ENCODE measurements around the gene TMEM154. TPM values are rescaled to one million over a fixed set of nuclear protein-coding genes. Genes with fewer than 3 reads are reported as not detected.

Gene TMEM154
- total RNA-seq, 1 donor from 2014 or later, result 0.46 TPM

DNA sequence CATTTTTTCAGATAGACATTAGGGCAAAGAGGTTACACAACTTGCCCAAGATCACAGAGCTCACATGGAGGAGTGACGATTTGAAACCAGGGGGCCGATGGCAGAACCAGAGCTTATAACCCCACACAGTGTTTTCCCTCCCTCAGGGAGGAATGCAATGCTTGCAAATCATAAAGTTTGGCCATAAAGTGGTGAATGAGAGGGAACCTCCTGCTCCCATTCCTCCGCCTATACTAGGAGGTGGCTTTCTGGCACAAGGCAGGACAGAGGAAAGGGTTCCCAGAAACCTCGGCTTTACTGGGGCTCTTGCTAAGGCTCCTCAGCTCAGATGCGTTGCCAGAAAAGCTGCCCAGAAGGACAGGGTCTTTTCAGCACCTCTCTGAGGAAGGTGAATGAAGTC, 19.3 kb downstream of the TMEM154 start:
- H3K4me1 Mint-ChIP-seq (ENCODE audit: low read depth), result no peaks in the 10 kb centered on the region
- H3K4me3 Mint-ChIP-seq (ENCODE audit: low read depth), result no peak overlapping the region
- no peak for DNase-seq (ENCODE audit: low spot score, unreplicated experiment)
- peaks cover 6% of the 10 kb centered on the region for H3K36me3 Mint-ChIP-seq (ENCODE audit: insufficient read depth)
- peaks cover 3% of the 10 kb centered on the region for H3K27me3 Mint-ChIP-seq
- TF ChIP-seq, protein P1, sequence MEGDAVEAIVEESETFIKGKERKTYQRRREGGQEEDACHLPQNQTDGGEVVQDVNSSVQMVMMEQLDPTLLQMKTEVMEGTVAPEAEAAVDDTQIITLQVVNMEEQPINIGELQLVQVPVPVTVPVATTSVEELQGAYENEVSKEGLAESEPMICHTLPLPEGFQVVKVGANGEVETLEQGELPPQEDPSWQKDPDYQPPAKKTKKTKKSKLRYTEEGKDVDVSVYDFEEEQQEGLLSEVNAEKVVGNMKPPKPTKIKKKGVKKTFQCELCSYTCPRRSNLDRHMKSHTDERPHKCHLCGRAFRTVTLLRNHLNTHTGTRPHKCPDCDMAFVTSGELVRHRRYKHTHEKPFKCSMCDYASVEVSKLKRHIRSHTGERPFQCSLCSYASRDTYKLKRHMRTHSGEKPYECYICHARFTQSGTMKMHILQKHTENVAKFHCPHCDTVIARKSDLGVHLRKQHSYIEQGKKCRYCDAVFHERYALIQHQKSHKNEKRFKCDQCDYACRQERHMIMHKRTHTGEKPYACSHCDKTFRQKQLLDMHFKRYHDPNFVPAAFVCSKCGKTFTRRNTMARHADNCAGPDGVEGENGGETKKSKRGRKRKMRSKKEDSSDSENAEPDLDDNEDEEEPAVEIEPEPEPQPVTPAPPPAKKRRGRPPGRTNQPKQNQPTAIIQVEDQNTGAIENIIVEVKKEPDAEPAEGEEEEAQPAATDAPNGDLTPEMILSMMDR (IDR thresholded peaks at IDR 0.05; ENCODE audit: unreplicated experiment), result no peak
- no peak overlapping the region for H3K27ac Mint-ChIP-seq
- H3K9me3 Mint-ChIP-seq (ENCODE audit: low read depth), result peaks cover 19% of the 10 kb centered on the region

- Mint-ChIP-seq H3K27ac (no peak overlapping the region), H3K4me3 (ENCODE audit: low read depth) (no peak overlapping the region), H3K27me3 (peaks cover 3% of the 10 kb centered on the region), H3K9me3 (ENCODE audit: low read depth) (peaks cover 19% of the 10 kb centered on the region), H3K4me1 (ENCODE audit: low read depth) (no peaks in the 10 kb centered on the region), H3K36me3 (ENCODE audit: insufficient read depth) (peaks cover 6% of the 10 kb centered on the region)
- TF ChIP-seq, protein P1 (IDR thresholded peaks at IDR 0.05; ENCODE audit: unreplicated experiment), result no peak
- no peak for DNase-seq (ENCODE audit: low spot score, unreplicated experiment)
Measured at GRCh38 chr4:152659806-152660205, 20.0 kb downstream of the TMEM154 start.

GRCh38 chr4:152657657-152658056, 22.1 kb downstream of the TMEM154 start:
- Mint-ChIP-seq H3K27ac (no peak overlapping the region), H3K36me3 (ENCODE audit: insufficient read depth) (peaks cover 6% of the 10 kb centered on the region), H3K9me3 (ENCODE audit: low read depth) (peaks cover 19% of the 10 kb centered on the region), H3K27me3 (no peaks in the 10 kb centered on the region), H3K4me3 (ENCODE audit: low read depth) (no peak overlapping the region), H3K4me1 (ENCODE audit: low read depth) (no peaks in the 10 kb centered on the region)
- TF ChIP-seq, protein P1 (IDR thresholded peaks at IDR 0.05; ENCODE audit: unreplicated experiment), result no peak
- no peak for DNase-seq (ENCODE audit: low spot score, unreplicated experiment)

DNA sequence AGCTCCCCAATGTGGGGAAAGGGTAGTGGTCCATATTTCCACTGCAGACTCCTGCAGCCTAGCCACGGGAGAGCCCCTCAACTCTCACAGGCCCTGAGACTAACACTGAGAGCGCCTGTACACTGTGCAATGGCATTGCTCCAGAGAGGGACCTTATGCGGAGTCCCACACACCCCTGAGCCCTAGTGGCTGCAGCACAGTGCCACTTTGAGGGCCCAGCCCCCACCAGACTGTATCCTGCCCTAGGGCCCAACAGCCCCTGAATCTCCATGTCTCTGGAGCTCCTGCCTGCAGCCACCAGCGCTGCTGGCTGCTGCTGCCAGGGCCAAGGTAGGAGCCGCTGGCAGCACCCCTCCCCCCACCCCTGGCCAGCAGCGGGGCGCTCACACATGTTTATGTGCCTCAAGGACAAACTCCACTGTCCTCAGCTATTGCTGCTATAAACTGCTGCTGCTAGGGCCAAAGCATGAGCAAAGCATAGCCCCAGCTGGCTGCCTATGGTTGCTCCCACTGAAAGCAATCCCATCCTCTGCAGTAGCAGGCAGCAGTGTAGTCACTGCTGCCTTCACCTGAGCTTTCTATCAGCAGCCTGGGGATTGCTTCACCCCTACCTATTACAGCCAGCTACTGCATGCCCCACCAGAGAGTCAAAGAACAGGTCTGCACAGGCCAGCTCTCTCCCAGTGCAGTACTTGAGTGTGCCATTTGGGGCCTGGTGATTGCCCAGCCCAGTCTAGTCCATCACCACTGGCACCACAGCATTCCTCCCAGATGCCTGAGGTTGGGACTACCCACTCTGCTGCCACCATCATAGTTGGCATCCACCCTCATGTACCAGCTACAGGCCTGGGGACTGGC, 24.3 kb downstream of the TMEM154 start:
- no peak for DNase-seq (ENCODE audit: low spot score, unreplicated experiment)
- H3K27ac Mint-ChIP-seq, result no peak overlapping the region
- H3K4me1 Mint-ChIP-seq (ENCODE audit: low read depth), result no peaks in the 10 kb centered on the region
- no peaks in the 10 kb centered on the region for H3K27me3 Mint-ChIP-seq
- no peak overlapping the region for H3K4me3 Mint-ChIP-seq (ENCODE audit: low read depth)
- H3K36me3 Mint-ChIP-seq (ENCODE audit: insufficient read depth), result peaks cover 6% of the 10 kb centered on the region
- TF ChIP-seq, protein P1 (IDR thresholded peaks at IDR 0.05; ENCODE audit: unreplicated experiment), result no peak
- H3K9me3 Mint-ChIP-seq (ENCODE audit: low read depth), result peaks cover 19% of the 10 kb centered on the region

GRCh38 chr4:152652102-152652501, 27.7 kb downstream of the TMEM154 start:
- Mint-ChIP-seq H3K36me3 (ENCODE audit: insufficient read depth) (peaks cover 1% of the 10 kb centered on the region), H3K27ac (no peak overlapping the region), H3K27me3 (no peaks in the 10 kb centered on the region), H3K4me3 (ENCODE audit: low read depth) (no peak overlapping the region), H3K9me3 (ENCODE audit: low read depth) (peaks cover 4% of the 10 kb centered on the region), H3K4me1 (ENCODE audit: low read depth) (no peaks in the 10 kb centered on the region)
- TF ChIP-seq, protein P1 (IDR thresholded peaks at IDR 0.05; ENCODE audit: unreplicated experiment), result no peak
- DNase-seq (ENCODE audit: low spot score, unreplicated experiment), result no peak
